Measurements from ENCODE around the gene CDC42EP1. TPM values are rescaled to one million over a fixed set of nuclear protein-coding genes. Genes with fewer than 3 reads are reported as not detected.
A peak's percentile ranks its signal among the peaks of the same experiment; 100 is the strongest.
"Not testable (repeated sequence)": the region's sequence is repeated elsewhere in the genome, so short reads cannot be mapped to it uniquely, and the experiment has no call there.

Gene CDC42EP1
- total and polyA plus RNA-seq, 12 donors: 10.6 to 48.3 (median 16.2) TPM

GRCh38 chr22:37545703-37546436 is 14.4 kb upstream of the CDC42EP1 start:
- intact Hi-C loops (cut with DNase I): loop anchor here in 8 of 10 donors (1.0 to 2.0 kb wide), 7 partner anchors 15 to 45 kb away; partner anchors contain the start of gene CDC42EP1 (in 2 of the 8)
- 8% methylated on average over 28 of the region's 28 CpGs for WGBS, 2 donors

GRCh38 chr22:37546437-37547250 is 13.6 kb upstream of the CDC42EP1 start:
- TF ChIP-seq CTCF (IDR thresholded peaks at IDR 0.05): peak in 2 of 9 donors; percentile 31 to 36
- peak overlapping the region in 4 of 10 donors; percentile 35 to 44 (median 38) for H3K4me3 ChIP-seq
- intact Hi-C loops (cut with DNase I): loop anchor here in 4 of 10 donors (1.0 to 2.0 kb wide), 3 partner anchors 14 to 18 kb away; partner anchors contain the start of gene CDC42EP1 (in 1 of the 4)
- peak overlapping the region; percentile 84 to 96 (median 92) for H3K27ac ChIP-seq
- H3K36me3 ChIP-seq: no peaks in the 10 kb centered on the region
- WGBS, 2 donors: 27 to 43% methylated on average over 21 of the region's 21 CpGs
- no peaks in the 10 kb centered on the region for H3K9me3 ChIP-seq
- DNase-seq (peak; percentile 75 to 89), ATAC-seq (peak; percentile 61 to 79 (median 76))
- H3K27me3 ChIP-seq: no peaks in the 10 kb centered on the region
- peaks cover 27 to 70% (median 58%) of the 10 kb centered on the region in 9 donors for H3K4me1 ChIP-seq

More at GRCh38 chr22:37545703-37546436, 14.4 kb upstream of the CDC42EP1 start:
- peak overlapping the region; percentile 84 to 96 (median 92) for H3K27ac ChIP-seq
- no peak for TF ChIP-seq CTCF (IDR thresholded peaks at IDR 0.05)
- H3K4me3 ChIP-seq: peak overlapping the region in 7 of 10 donors; percentile 4 to 44 (median 35)
- DNase-seq: peak; percentile 94 to 95
- H3K27me3 ChIP-seq: no peaks in the 10 kb centered on the region
- ATAC-seq: peak; percentile 87 to 94 (median 91)
- no peaks in the 10 kb centered on the region for H3K36me3 ChIP-seq
- peaks cover 21 to 62% (median 51%) of the 10 kb centered on the region in 9 donors for H3K4me1 ChIP-seq
- H3K9me3 ChIP-seq: no peaks in the 10 kb centered on the region

GRCh38 chr22:37547251-37547741 is 13.0 kb upstream of the CDC42EP1 start:
- ATAC-seq (no peak), DNase-seq (no peak)
- 66 to 69% methylated on average over 9 of the region's 9 CpGs for WGBS, 2 donors
- no peaks in the 10 kb centered on the region for H3K9me3 ChIP-seq
- no peak for TF ChIP-seq CTCF (IDR thresholded peaks at IDR 0.05)
- peak overlapping the region; percentile 84 to 96 (median 92) for H3K27ac ChIP-seq
- no peaks in the 10 kb centered on the region for H3K36me3 ChIP-seq
- H3K27me3 ChIP-seq: no peaks in the 10 kb centered on the region
- intact Hi-C loops (cut with DNase I): loop anchor here in 1 of 10 donors (2.0 kb wide), 1 partner anchor 14 kb away; the partner anchor contains the start of gene CDC42EP1
- peaks cover 34 to 77% (median 63%) of the 10 kb centered on the region in 9 donors for H3K4me1 ChIP-seq
- no peak overlapping the region for H3K4me3 ChIP-seq

GRCh38 chr22:37549704-37550059 is 10.6 kb upstream of the CDC42EP1 start:
- no peaks in the 10 kb centered on the region for H3K27me3 ChIP-seq
- peaks cover 39 to 86% (median 69%) of the 10 kb centered on the region in 9 donors for H3K4me1 ChIP-seq
- H3K4me3 ChIP-seq: no peak overlapping the region
- peak in 7 of 9 donors; percentile 24 to 53 (median 39) for TF ChIP-seq CTCF (IDR thresholded peaks at IDR 0.05)
- intact Hi-C loops (cut with DNase I): no loop called here
- peak overlapping the region in 8 of 10 donors; percentile 12 to 94 (median 36) for H3K27ac ChIP-seq
- no peaks in the 10 kb centered on the region for H3K9me3 ChIP-seq
- peak in 1 of 2 donors; percentile 63 for DNase-seq
- WGBS, 2 donors: 31% methylated on average over 5 of the region's 5 CpGs
- ATAC-seq: peak in 1 of 8 donors; percentile 8
- no peaks in the 10 kb centered on the region for H3K36me3 ChIP-seq

- ATAC-seq: not testable (repeated sequence)
Observed at GRCh38 chr22:37550921-37551320, 9.4 kb upstream of the CDC42EP1 start.

More at GRCh38 chr22:37550921-37551320, 9.4 kb upstream of the CDC42EP1 start:
- H3K9me3 ChIP-seq; intact Hi-C loops (cut with DNase I); DNase-seq; H3K27me3 ChIP-seq; H3K4me3 ChIP-seq; H3K36me3 ChIP-seq: not testable (repeated sequence)
- Histone ChIP-seq H3K27ac (peak overlapping the region; percentile 60 to 93 (median 81)), H3K4me1 (peaks cover 35 to 75% (median 58%) of the 10 kb centered on the region in 9 donors)
- 87 to 89% methylated on average over 9 of the region's 9 CpGs for WGBS, 2 donors

Data from heart right ventricle (tissue), 16 donors.